ENCODE data around the gene RWDD1.

The RWDD1 gene

GRCh38 chr6:116570856-116571682 is at the start of gene RWDD1:
Gene RWDD1 (plus strand): TSS chr6:116571504. CDS start chr6:116571583, 79 bp downstream.
- peak; percentile 99 for DNase-seq

- DNase-seq = no peak
Observed at GRCh38 chr6:116522896-116523295, 48.4 kb upstream of the RWDD1 start.

GRCh38 chr6:116524236-116524635 is 47.1 kb upstream of the RWDD1 start:
- DNase-seq = no peak

- DNase-seq = no peak
Observed at GRCh38 chr6:116528133-116528532, 43.2 kb upstream of the RWDD1 start.

GRCh38 chr6:116528780-116529179 is 42.5 kb upstream of the RWDD1 start:
- DNase-seq = no peak

GRCh38 chr6:116529466-116530290 is 41.6 kb upstream of the RWDD1 start:
- no peak for DNase-seq

GRCh38 chr6:116530436-116530835 is 40.9 kb upstream of the RWDD1 start:
- DNase-seq = no peak

GRCh38 chr6:116531675-116532570 is 39.4 kb upstream of the RWDD1 start:
- peak; percentile 61 for DNase-seq

- no peak for DNase-seq
Observed at GRCh38 chr6:116533233-116533957, 37.9 kb upstream of the RWDD1 start.

GRCh38 chr6:116535109-116535508 is 36.2 kb upstream of the RWDD1 start:
- DNase-seq = no peak

GRCh38 chr6:116536216-116536621 is 35.1 kb upstream of the RWDD1 start:
- no peak for DNase-seq

GRCh38 chr6:116542426-116542825 is 28.9 kb upstream of the RWDD1 start:
- DNase-seq = no peak

- no peak for DNase-seq
Observed at GRCh38 chr6:116543149-116543548, 28.2 kb upstream of the RWDD1 start.

- no peak for DNase-seq
Observed at GRCh38 chr6:116545651-116546050, 25.7 kb upstream of the RWDD1 start, which contains the start of gene TRAPPC3L. Gene TRAPPC3L (minus strand): TSS chr6:116545684. CDS start chr6:116545514, 170 bp downstream.

GRCh38 chr6:116547358-116547757 is 23.9 kb upstream of the RWDD1 start:
- no peak for DNase-seq

- DNase-seq = no peak
Observed at GRCh38 chr6:116550796-116551195, 20.5 kb upstream of the RWDD1 start.

- no peak for DNase-seq
Observed at GRCh38 chr6:116553451-116553850, 17.9 kb upstream of the RWDD1 start, which contains the start of gene CALHM4. Gene CALHM4 (plus strand): TSS chr6:116553751. CDS start chr6:116553794, 43 bp downstream.

GRCh38 chr6:116556065-116556464 is 15.2 kb upstream of the RWDD1 start:
- DNase-seq = no peak

GRCh38 chr6:116556814-116557415 is 14.4 kb upstream of the RWDD1 start:
- DNase-seq = no peak

GRCh38 chr6:116557893-116558292 is 13.4 kb upstream of the RWDD1 start:
- no peak for DNase-seq

- no peak for DNase-seq
Observed at GRCh38 chr6:116560130-116560529, 11.2 kb upstream of the RWDD1 start.
